Glutamatergic neuron (in vitro differentiated cells): ENCODE results near the gene SHISAL2A. TPM values are rescaled to one million over a fixed set of nuclear protein-coding genes. Genes with fewer than 3 reads are reported as not detected.

ENCODE experiments used
- DNase-seq: peaks from one replicate; pipeline ENCODE4 v3.0.0; 2022
- H3K27ac Mint-ChIP-seq: one replicate; pipeline ENCODE4 v1.8.0; 2020; ENCODE audit warnings: mild to moderate bottlenecking, mixed read lengths, inconsistent platforms; ENCODE audit not compliant: unreplicated experiment
- H3K27me3 Mint-ChIP-seq: one replicate; pipeline ENCODE4 v1.8.0; 2020; ENCODE audit warnings: mild to moderate bottlenecking, moderate library complexity, mixed read lengths, inconsistent platforms; ENCODE audit not compliant: unreplicated experiment
- H3K36me3 Mint-ChIP-seq: one replicate; pipeline ENCODE4 v1.8.0; 2020; ENCODE audit warnings: mild to moderate bottlenecking, mixed read lengths, inconsistent platforms; ENCODE audit not compliant: unreplicated experiment
- H3K4me1 Mint-ChIP-seq: one replicate; pipeline ENCODE4 v1.8.0; 2020; ENCODE audit warnings: mild to moderate bottlenecking, low read depth, mixed read lengths, inconsistent platforms; ENCODE audit not compliant: unreplicated experiment
- H3K4me3 Mint-ChIP-seq: one replicate; pipeline ENCODE4 v1.8.0; 2020; ENCODE audit warnings: mild to moderate bottlenecking, mixed read lengths, inconsistent platforms; ENCODE audit not compliant: unreplicated experiment
- H3K9me3 Mint-ChIP-seq: one replicate; pipeline ENCODE4 v1.8.0; 2020; ENCODE audit warnings: mild to moderate bottlenecking, moderate library complexity, mixed read lengths, inconsistent platforms; ENCODE audit not compliant: unreplicated experiment
- CTCF ChIP-seq: fragments of 200-600 bp; sonication (generic); IDR thresholded peaks from one replicate; pipeline ENCODE4 v1.5.0; 2021; ENCODE audit not compliant: partially characterized antibody, unreplicated experiment
- long read RNA-seq: library from polyadenylated mRNA; unstranded; transcript quantifications from one replicate; pipeline ENCODE4 v2.0.0, GENCODE V29; 2020; ENCODE audit not compliant: unreplicated experiment
- total RNA-seq: library from RNA; stranded (reverse); fragmentation: NEBNext Ultra II Directional; extraction: Animal tissue kit (Norgen Biotek cat#: 25700); gene quantifications from one replicate; pipeline ENCODE4 v1.2.1, GENCODE V29; 2021; ENCODE audit not compliant: unreplicated experiment

Gene SHISAL2A
- not detected for total RNA-seq
- long read RNA-seq = 0 reads

GRCh38 chr1:52632732-52633290 lies at the start of gene SHISAL2A:
Gene SHISAL2A (plus strand): TSS chr1:52633168. CDS start chr1:52633494, 326 bp downstream.
- Mint-ChIP-seq H3K36me3 (peaks cover 8% of the 10 kb centered on the region), H3K27ac (no peak within 1 kb of the TSS), H3K27me3 (peaks cover 17% of the 10 kb centered on the region), H3K9me3 (peaks cover 2% of the 10 kb centered on the region), H3K4me1 (peaks cover 2% of the 10 kb centered on the region), H3K4me3 (peak within 1 kb of the TSS; percentile 81)
- DNase-seq = peak; percentile 56
- no peak for TF ChIP-seq CTCF

- no peak for TF ChIP-seq CTCF
- peaks cover 1% of the 10 kb centered on the region for H3K27me3 Mint-ChIP-seq
These were observed 47.5 kb upstream of the SHISAL2A start for GRCh38 chr1:52585474-52585873.

GRCh38 chr1:52588027-52588426 lies 44.9 kb upstream of the SHISAL2A start:
- no peak overlapping the region for H3K4me3 Mint-ChIP-seq
- no peaks in the 10 kb centered on the region for H3K9me3 Mint-ChIP-seq
- peaks cover 4% of the 10 kb centered on the region for H3K4me1 Mint-ChIP-seq
- no peak for DNase-seq
- H3K36me3 Mint-ChIP-seq = no peaks in the 10 kb centered on the region
- peaks cover 1% of the 10 kb centered on the region for H3K27me3 Mint-ChIP-seq
- no peak overlapping the region for H3K27ac Mint-ChIP-seq
- TF ChIP-seq CTCF = no peak

More at GRCh38 chr1:52585474-52585873, 47.5 kb upstream of the SHISAL2A start:
- H3K4me1 Mint-ChIP-seq = peaks cover 4% of the 10 kb centered on the region
- H3K4me3 Mint-ChIP-seq = no peak overlapping the region
- H3K27ac Mint-ChIP-seq = no peak overlapping the region
- no peaks in the 10 kb centered on the region for H3K36me3 Mint-ChIP-seq
- H3K9me3 Mint-ChIP-seq = no peaks in the 10 kb centered on the region
- no peak for DNase-seq

GRCh38 chr1:52588535-52588934 lies 44.4 kb upstream of the SHISAL2A start:
- no peaks in the 10 kb centered on the region for H3K9me3 Mint-ChIP-seq
- peaks cover 4% of the 10 kb centered on the region for H3K4me1 Mint-ChIP-seq
- no peaks in the 10 kb centered on the region for H3K36me3 Mint-ChIP-seq
- DNase-seq = no peak
- no peaks in the 10 kb centered on the region for H3K27me3 Mint-ChIP-seq
- TF ChIP-seq CTCF = no peak
- H3K4me3 Mint-ChIP-seq = no peak overlapping the region
- H3K27ac Mint-ChIP-seq = no peak overlapping the region

- Mint-ChIP-seq H3K27me3 (no peaks in the 10 kb centered on the region), H3K27ac (no peak overlapping the region), H3K9me3 (no peaks in the 10 kb centered on the region), H3K4me1 (peaks cover 4% of the 10 kb centered on the region), H3K4me3 (peak overlapping the region; percentile 0), H3K36me3 (no peaks in the 10 kb centered on the region)
- TF ChIP-seq CTCF = no peak
- DNase-seq = peak; percentile 20
These were observed 42.7 kb upstream of the SHISAL2A start for GRCh38 chr1:52590266-52590665.
